Measurements from ENCODE around the gene FAM83F.

Gene FAM83F

DNA sequence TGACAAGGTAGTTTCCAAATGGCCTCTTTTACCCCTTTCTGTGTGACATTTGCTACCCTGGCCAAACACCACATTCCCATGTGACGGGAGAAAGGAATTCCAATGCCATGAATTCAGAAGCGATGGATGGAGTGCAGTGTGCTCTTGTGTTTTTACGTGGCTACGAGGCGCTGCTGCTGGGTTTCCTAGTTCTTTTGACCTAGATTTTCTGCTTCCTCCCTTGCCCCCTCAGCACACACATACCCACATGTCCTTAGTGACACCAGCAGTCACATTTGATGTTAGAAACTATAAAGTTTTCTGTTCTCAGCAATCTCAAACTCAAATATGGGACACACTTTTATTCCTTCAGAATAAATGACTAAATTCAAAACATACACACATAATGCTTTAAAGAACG is 42.4 kb upstream of the FAM83F start:
- TF ChIP-seq, protein P1, sequence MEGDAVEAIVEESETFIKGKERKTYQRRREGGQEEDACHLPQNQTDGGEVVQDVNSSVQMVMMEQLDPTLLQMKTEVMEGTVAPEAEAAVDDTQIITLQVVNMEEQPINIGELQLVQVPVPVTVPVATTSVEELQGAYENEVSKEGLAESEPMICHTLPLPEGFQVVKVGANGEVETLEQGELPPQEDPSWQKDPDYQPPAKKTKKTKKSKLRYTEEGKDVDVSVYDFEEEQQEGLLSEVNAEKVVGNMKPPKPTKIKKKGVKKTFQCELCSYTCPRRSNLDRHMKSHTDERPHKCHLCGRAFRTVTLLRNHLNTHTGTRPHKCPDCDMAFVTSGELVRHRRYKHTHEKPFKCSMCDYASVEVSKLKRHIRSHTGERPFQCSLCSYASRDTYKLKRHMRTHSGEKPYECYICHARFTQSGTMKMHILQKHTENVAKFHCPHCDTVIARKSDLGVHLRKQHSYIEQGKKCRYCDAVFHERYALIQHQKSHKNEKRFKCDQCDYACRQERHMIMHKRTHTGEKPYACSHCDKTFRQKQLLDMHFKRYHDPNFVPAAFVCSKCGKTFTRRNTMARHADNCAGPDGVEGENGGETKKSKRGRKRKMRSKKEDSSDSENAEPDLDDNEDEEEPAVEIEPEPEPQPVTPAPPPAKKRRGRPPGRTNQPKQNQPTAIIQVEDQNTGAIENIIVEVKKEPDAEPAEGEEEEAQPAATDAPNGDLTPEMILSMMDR (IDR thresholded peaks at IDR 0.05; ENCODE audit: low read depth, low read length) = no peak
- H3K4me3 ChIP-seq (replicated peaks in 1 of 2; ENCODE audit: low read depth in 2 of 2, low read length in 2 of 2) = no peak overlapping the region
- no peak for DNase-seq (ENCODE audit: low read depth in 2 of 2)

GRCh38 chr22:39953101-39953500 is 41.7 kb upstream of the FAM83F start:
- DNase-seq (ENCODE audit: low read depth in 2 of 2) = no peak
- TF ChIP-seq, protein P1 (IDR thresholded peaks at IDR 0.05; ENCODE audit: low read depth, low read length) = no peak
- no peak overlapping the region for H3K4me3 ChIP-seq (replicated peaks in 1 of 2; ENCODE audit: low read depth in 2 of 2, low read length in 2 of 2)

GRCh38 chr22:39954584-39955055 is 40.1 kb upstream of the FAM83F start:
- H3K4me3 ChIP-seq (replicated peaks in 1 of 2; ENCODE audit: low read depth in 2 of 2, low read length in 2 of 2) = no peak overlapping the region
- TF ChIP-seq, protein P1 (IDR thresholded peaks at IDR 0.05; ENCODE audit: low read depth, low read length) = no peak
- peak; percentile 89 to 92 for DNase-seq (ENCODE audit: low read depth in 2 of 2)

DNA sequence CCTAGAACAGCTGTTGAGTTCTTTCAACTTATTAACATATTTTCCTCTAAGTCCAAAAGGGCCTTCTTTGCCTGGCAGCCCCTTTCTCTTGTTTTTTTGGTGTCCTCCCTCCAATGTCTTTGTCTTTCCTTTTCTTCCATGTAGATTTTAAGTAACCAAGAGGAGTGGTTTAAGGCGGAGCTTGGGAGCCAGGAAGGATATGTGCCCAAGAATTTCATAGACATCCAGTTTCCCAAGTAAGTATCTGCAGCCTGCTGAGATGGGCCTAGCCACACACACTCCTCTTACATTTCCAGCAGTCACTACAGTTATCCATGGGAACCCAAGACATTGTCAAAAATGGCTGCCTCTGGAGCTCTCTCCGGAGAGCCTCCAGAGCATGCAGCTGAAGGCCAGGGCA is 39.1 kb upstream of the FAM83F start:
- TF ChIP-seq, protein P1 (IDR thresholded peaks at IDR 0.05; ENCODE audit: low read depth, low read length) = no peak
- no peak for DNase-seq (ENCODE audit: low read depth in 2 of 2)
- H3K4me3 ChIP-seq (replicated peaks in 1 of 2; ENCODE audit: low read depth in 2 of 2, low read length in 2 of 2) = no peak overlapping the region

- DNase-seq (ENCODE audit: low read depth in 2 of 2) = no peak
These were observed 37.7 kb upstream of the FAM83F start for GRCh38 chr22:39956932-39957664.

DNA sequence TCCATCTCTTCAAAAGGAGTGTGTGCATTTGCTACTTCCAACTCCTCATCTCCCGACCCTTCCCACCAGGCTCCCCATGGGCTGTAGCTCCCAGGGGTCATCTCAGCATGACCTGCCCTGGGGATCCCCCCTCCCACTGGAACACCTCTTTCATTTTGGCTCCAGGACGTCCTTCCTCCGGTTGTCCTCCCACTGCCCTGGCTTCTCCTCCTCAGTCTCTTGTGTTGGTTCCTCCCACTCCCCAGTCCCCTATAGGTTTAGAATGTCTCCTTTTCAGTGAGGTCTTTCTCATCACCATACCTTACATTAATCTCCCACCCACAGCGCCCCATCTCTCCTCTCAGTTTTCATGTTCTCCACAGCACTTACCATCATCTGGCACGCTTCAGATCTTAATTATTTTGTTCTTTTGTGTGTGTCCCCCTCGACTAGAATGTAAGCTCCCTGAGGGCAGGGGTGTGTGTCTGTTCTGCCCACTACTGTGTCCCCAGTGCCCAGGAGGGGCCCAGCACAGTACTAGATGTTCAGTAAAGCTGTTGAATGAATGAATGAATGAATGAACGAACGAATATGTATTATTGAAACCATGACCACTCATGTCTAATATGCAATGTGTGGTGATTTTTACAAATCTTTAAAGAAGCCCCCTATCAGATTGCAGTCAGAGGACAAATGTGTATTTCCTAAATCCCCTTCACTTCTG is 36.6 kb upstream of the FAM83F start:
- DNase-seq (ENCODE audit: low read depth in 2 of 2) = no peak
- H3K4me3 ChIP-seq (replicated peaks in 1 of 2; ENCODE audit: low read depth in 2 of 2, low read length in 2 of 2) = no peak overlapping the region
- TF ChIP-seq, protein P1 (IDR thresholded peaks at IDR 0.05; ENCODE audit: low read depth, low read length) = no peak

More at GRCh38 chr22:39956932-39957664, 37.7 kb upstream of the FAM83F start:
- TF ChIP-seq, protein P1 (IDR thresholded peaks at IDR 0.05; ENCODE audit: low read depth, low read length) = no peak
- H3K4me3 ChIP-seq (replicated peaks in 1 of 2; ENCODE audit: low read depth in 2 of 2, low read length in 2 of 2) = no peak overlapping the region

Data from cardiac fibroblast (primary cell).